Activated naive CD8-positive, alpha-beta T cell treated with anti-CD3 and anti-CD28 coated beads, Interleukin-2, amount 10 ng/mL, durations not matched to agents 7 days and 5 days (primary cell): ENCODE data around the gene SLC8A1. TPM values are rescaled to one million over a fixed set of nuclear protein-coding genes. Genes with fewer than 3 reads are reported as not detected.

Source experiments
- ATAC-seq: fragments of 150-1000 bp; cut with Tn5 transposase; one replicate; pipeline ENCODE4 v1.10.0; 2021; ENCODE audit warnings: low read depth, moderate library complexity
- POLR2A ChIA-PET: fragments of 350-600 bp; sonication (Branson Sonifier 250); formaldehyde crosslinking; loops from one replicate; lab custom pipeline; 2021; ENCODE audit warnings: antibody characterized with exemption; lab: Charles Lee
- DNase-seq: peaks from one replicate; pipeline ENCODE4 v3.0.0; 2021
- H3K27ac Mint-ChIP-seq: one replicate; pipeline ENCODE4 v1.8.0; 2022; ENCODE audit warnings: mild to moderate bottlenecking, mixed read lengths
- H3K27me3 Mint-ChIP-seq: one replicate; pipeline ENCODE4 v1.8.0; 2022; ENCODE audit warnings: mild to moderate bottlenecking, moderate library complexity, mixed read lengths
- H3K36me3 Mint-ChIP-seq: one replicate; pipeline ENCODE4 v1.8.0; 2021; ENCODE audit warnings: mild to moderate bottlenecking, mixed read lengths
- H3K4me1 Mint-ChIP-seq: one replicate; pipeline ENCODE4 v1.8.0; 2021; ENCODE audit warnings: mixed read lengths
- H3K4me3 Mint-ChIP-seq: one replicate; pipeline ENCODE4 v1.8.0; 2022; ENCODE audit warnings: mild to moderate bottlenecking, moderate library complexity, mixed read lengths
- H3K9me3 Mint-ChIP-seq: one replicate; pipeline ENCODE4 v1.8.0; 2021; ENCODE audit warnings: mixed read lengths
- total RNA-seq, 2 experiments: library from RNA; stranded (reverse); gene quantifications; one replicate each; pipeline ENCODE4 v1.2.3, GENCODE V29; 2021

SLC8A1 gene
- under 1 TPM; 0.68 to 0.75 TPM for total RNA-seq

GRCh38 chr2:40451918-40452605 lies at the start of gene SLC8A1:
Gene SLC8A1, minus strand, starts transcription at chr2:40452090.
- Mint-ChIP-seq H3K27ac (peak within 1 kb of the TSS; percentile 68), H3K9me3 (no peaks in the 10 kb centered on the region), H3K4me3 (peak within 1 kb of the TSS; percentile 91), H3K36me3 (peaks cover 2% of the 10 kb centered on the region), H3K4me1 (peaks cover 17% of the 10 kb centered on the region), H3K27me3 (peaks cover 50% of the 10 kb centered on the region)
- ATAC-seq (peak; percentile 70), DNase-seq (peak; percentile 47)
- POLR2A ChIA-PET = no interaction called here

- Mint-ChIP-seq H3K4me1 (no peaks in the 10 kb centered on the region), H3K4me3 (no peak overlapping the region), H3K27me3 (no peaks in the 10 kb centered on the region), H3K36me3 (no peaks in the 10 kb centered on the region), H3K9me3 (no peaks in the 10 kb centered on the region), H3K27ac (no peak overlapping the region)
- ATAC-seq (no peak), DNase-seq (no peak)
- POLR2A ChIA-PET = no interaction called here
Measured at GRCh38 chr2:40499437-40499836, 47.5 kb upstream of the SLC8A1 start.

GRCh38 chr2:40497251-40497859 lies 45.5 kb upstream of the SLC8A1 start:
- no peaks in the 10 kb centered on the region for H3K27me3 Mint-ChIP-seq
- H3K27ac Mint-ChIP-seq = no peak overlapping the region
- POLR2A ChIA-PET = no interaction called here
- no peaks in the 10 kb centered on the region for H3K4me1 Mint-ChIP-seq
- DNase-seq (no peak), ATAC-seq (no peak)
- no peaks in the 10 kb centered on the region for H3K9me3 Mint-ChIP-seq
- no peak overlapping the region for H3K4me3 Mint-ChIP-seq
- H3K36me3 Mint-ChIP-seq = no peaks in the 10 kb centered on the region

DNA sequence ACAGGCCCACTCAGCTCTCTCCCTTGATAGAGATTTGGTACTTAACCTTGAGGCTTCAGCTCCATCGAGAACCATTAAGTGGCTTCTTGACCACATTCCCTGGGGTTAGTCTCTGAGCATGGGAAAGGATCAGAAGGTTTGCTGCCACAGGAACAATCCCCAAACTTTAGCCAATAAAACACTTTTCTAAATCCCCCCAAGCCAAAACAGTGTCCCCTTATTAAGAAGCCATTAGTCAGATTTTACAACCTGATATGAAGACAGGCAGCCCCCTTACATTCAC lies 37.7 kb upstream of the SLC8A1 start:
- DNase-seq = no peak
- Mint-ChIP-seq H3K9me3 (peaks cover 2% of the 10 kb centered on the region), H3K4me3 (peak overlapping the region; percentile 58), H3K27ac (peak overlapping the region; percentile 49), H3K4me1 (peaks cover 7% of the 10 kb centered on the region), H3K27me3 (no peaks in the 10 kb centered on the region), H3K36me3 (no peaks in the 10 kb centered on the region)
- ATAC-seq = no peak
- POLR2A ChIA-PET = no interaction called here

GRCh38 chr2:40488927-40489677 lies 37.2 kb upstream of the SLC8A1 start:
- POLR2A ChIA-PET = no interaction called here
- no peaks in the 10 kb centered on the region for H3K36me3 Mint-ChIP-seq
- H3K27me3 Mint-ChIP-seq = no peaks in the 10 kb centered on the region
- H3K4me1 Mint-ChIP-seq = peaks cover 7% of the 10 kb centered on the region
- peaks cover 2% of the 10 kb centered on the region for H3K9me3 Mint-ChIP-seq
- peak overlapping the region; percentile 58 for H3K4me3 Mint-ChIP-seq
- peak overlapping the region; percentile 49 for H3K27ac Mint-ChIP-seq
- DNase-seq (no peak), ATAC-seq (peak; percentile 66)

DNA sequence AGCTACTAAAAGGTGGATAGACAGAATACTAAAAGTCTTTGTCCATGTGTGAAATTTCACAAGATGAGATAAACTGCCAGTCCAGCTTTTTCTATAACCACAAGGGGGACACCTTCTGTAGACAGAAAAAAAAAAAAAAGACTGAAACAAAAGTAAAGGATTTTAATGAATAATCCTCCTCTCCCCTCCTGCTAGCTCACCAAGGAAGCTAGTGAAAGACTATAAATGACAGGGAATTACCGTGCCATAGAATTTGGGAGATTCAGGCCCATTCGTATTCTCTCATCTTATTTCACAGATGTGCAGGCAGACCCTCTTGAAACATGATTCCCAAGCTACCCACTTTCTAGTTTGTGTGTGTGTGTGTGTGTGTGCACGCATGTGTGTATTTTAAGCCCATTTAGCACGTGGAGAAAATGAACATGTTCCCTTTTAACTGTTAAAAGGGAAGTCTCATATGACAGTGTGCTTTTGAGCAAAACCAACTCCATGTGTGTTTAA lies 36.3 kb upstream of the SLC8A1 start:
- H3K36me3 Mint-ChIP-seq = no peaks in the 10 kb centered on the region
- no peak overlapping the region for H3K27ac Mint-ChIP-seq
- POLR2A ChIA-PET = no interaction called here
- H3K27me3 Mint-ChIP-seq = no peaks in the 10 kb centered on the region
- DNase-seq = no peak
- peaks cover 7% of the 10 kb centered on the region for H3K4me1 Mint-ChIP-seq
- H3K4me3 Mint-ChIP-seq = no peak overlapping the region
- peaks cover 2% of the 10 kb centered on the region for H3K9me3 Mint-ChIP-seq
- ATAC-seq = no peak

- POLR2A ChIA-PET = no interaction called here
Measured at GRCh38 chr2:40487602-40488001, 35.7 kb upstream of the SLC8A1 start.

DNA sequence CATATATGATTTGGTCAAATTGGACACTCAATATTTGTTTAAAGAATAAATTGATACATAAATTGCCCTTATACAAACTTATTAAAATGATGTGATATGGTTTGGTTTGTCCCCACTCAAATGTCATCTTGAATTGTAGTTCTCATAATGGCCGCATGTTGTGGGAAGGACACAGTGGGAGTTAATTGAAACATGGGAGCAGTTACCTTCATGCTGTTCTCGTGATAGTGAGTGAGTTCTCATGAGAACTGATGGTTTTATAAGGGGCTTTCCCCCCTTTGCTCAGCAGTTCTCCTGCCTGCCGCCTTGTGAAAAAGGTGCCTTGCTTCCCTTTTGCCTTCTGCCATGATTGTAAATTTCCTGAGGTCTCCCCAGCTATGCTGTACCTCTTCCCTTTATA lies 34.0 kb upstream of the SLC8A1 start:
- DNase-seq (no peak), ATAC-seq (no peak)
- peaks cover 7% of the 10 kb centered on the region for H3K4me1 Mint-ChIP-seq
- H3K27ac Mint-ChIP-seq = no peak overlapping the region
- POLR2A ChIA-PET = no interaction called here
- H3K36me3 Mint-ChIP-seq = no peaks in the 10 kb centered on the region
- H3K9me3 Mint-ChIP-seq = peaks cover 1% of the 10 kb centered on the region
- H3K27me3 Mint-ChIP-seq = no peaks in the 10 kb centered on the region
- no peak overlapping the region for H3K4me3 Mint-ChIP-seq

More at GRCh38 chr2:40487602-40488001, 35.7 kb upstream of the SLC8A1 start:
- DNase-seq (no peak), ATAC-seq (no peak)
- Mint-ChIP-seq H3K36me3 (no peaks in the 10 kb centered on the region), H3K4me3 (no peak overlapping the region), H3K9me3 (peaks cover 2% of the 10 kb centered on the region), H3K4me1 (peaks cover 7% of the 10 kb centered on the region), H3K27ac (no peak overlapping the region), H3K27me3 (no peaks in the 10 kb centered on the region)

- H3K4me3 Mint-ChIP-seq = no peak overlapping the region
- H3K9me3 Mint-ChIP-seq = no peaks in the 10 kb centered on the region
- no peak for ATAC-seq
Measured at GRCh38 chr2:40485318-40485717, 33.4 kb upstream of the SLC8A1 start.

DNA sequence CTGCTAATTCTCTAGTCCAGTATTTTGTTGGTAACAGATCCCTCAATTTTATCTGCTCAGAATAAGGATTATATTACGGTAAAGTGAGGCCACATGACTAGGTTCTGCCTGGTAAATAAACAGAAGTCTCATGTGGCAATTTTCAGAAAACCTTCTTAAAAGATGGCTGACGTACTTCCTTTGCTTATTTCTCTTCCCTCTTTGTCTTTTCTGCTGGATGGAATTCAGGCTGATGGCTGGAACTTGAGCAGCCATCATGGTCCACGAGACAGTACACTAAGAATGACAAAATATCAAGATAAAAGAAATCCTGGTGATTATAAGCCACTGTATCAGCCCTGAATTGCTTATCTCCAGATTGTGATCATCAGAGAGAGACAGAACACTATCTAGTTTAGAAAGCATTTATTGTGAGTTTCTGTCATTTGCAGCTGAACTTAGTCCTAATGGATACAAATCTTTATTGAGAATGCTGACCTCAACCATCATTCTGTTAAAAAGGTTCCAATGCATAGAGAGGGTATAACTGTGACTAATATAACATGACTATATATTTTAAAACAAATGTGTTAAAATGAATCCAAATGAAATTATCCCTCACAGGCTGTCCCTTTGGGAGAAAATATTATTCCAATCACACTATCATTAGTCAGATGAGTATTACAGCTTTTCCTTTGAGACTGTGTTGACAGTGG lies 31.8 kb upstream of the SLC8A1 start:
- Mint-ChIP-seq H3K27me3 (no peaks in the 10 kb centered on the region), H3K4me3 (no peak overlapping the region), H3K9me3 (no peaks in the 10 kb centered on the region), H3K4me1 (no peaks in the 10 kb centered on the region), H3K27ac (no peak overlapping the region), H3K36me3 (no peaks in the 10 kb centered on the region)
- ATAC-seq (no peak), DNase-seq (no peak)
- POLR2A ChIA-PET = no interaction called here

More at GRCh38 chr2:40485318-40485717, 33.4 kb upstream of the SLC8A1 start:
- Mint-ChIP-seq H3K27me3 (no peaks in the 10 kb centered on the region), H3K4me1 (peaks cover 7% of the 10 kb centered on the region), H3K27ac (no peak overlapping the region), H3K36me3 (no peaks in the 10 kb centered on the region)
- no peak for DNase-seq
- POLR2A ChIA-PET = no interaction called here

GRCh38 chr2:40480596-40480995 lies 28.7 kb upstream of the SLC8A1 start:
- no peak overlapping the region for H3K4me3 Mint-ChIP-seq
- no peaks in the 10 kb centered on the region for H3K9me3 Mint-ChIP-seq
- H3K27ac Mint-ChIP-seq = no peak overlapping the region
- no peaks in the 10 kb centered on the region for H3K4me1 Mint-ChIP-seq
- H3K36me3 Mint-ChIP-seq = no peaks in the 10 kb centered on the region
- peaks cover 2% of the 10 kb centered on the region for H3K27me3 Mint-ChIP-seq
- ATAC-seq = no peak
- DNase-seq = no peak
- POLR2A ChIA-PET = no interaction called here

GRCh38 chr2:40480073-40480472 lies 28.2 kb upstream of the SLC8A1 start:
- DNase-seq (no peak), ATAC-seq (no peak)
- POLR2A ChIA-PET = no interaction called here
- H3K27ac Mint-ChIP-seq = no peak overlapping the region
- peaks cover 2% of the 10 kb centered on the region for H3K27me3 Mint-ChIP-seq
- H3K9me3 Mint-ChIP-seq = no peaks in the 10 kb centered on the region
- no peak overlapping the region for H3K4me3 Mint-ChIP-seq
- no peaks in the 10 kb centered on the region for H3K4me1 Mint-ChIP-seq
- no peaks in the 10 kb centered on the region for H3K36me3 Mint-ChIP-seq

- POLR2A ChIA-PET = no interaction called here
- Mint-ChIP-seq H3K9me3 (no peaks in the 10 kb centered on the region), H3K4me1 (no peaks in the 10 kb centered on the region), H3K27me3 (peaks cover 2% of the 10 kb centered on the region), H3K4me3 (no peak overlapping the region), H3K36me3 (no peaks in the 10 kb centered on the region), H3K27ac (no peak overlapping the region)
- no peak for DNase-seq
- ATAC-seq = no peak
Measured at GRCh38 chr2:40477361-40477760, 25.5 kb upstream of the SLC8A1 start.
